Stimulated activated CD4-positive, alpha-beta T cell treated with anti-CD3 and anti-CD28 coated beads, Interleukin-12 subunit alpha, Interleukin-12 subunit beta, amount 100 ng/mL, for 24 hours (primary cell): ENCODE data around the gene KRTAP20-2.

Experiments used
- DNase-seq, 2 experiments: peaks; one replicate each; pipeline ENCODE4 v3.0.0-alpha.2; 2020; ENCODE audit warnings: low read depth in 2 of 2

Gene KRTAP20-2

GRCh38 chr21:30634906-30635305, at the start of gene KRTAP20-2:
TSS of gene KRTAP20-2 (plus strand) at chr21:30635206. CDS start at chr21:30635264, 58 bp downstream.
- no peak for DNase-seq

GRCh38 chr21:30590297-30590696, 44.7 kb upstream of the KRTAP20-2 start, which contains the start of gene KRTAP22-2:
TSS of gene KRTAP22-2 (minus strand) at chr21:30590397.
- DNase-seq = no peak

- DNase-seq = no peak
These were observed 42.9 kb upstream of the KRTAP20-2 start, which contains the start of gene KRTAP6-3 for GRCh38 chr21:30592140-30592539. TSS of gene KRTAP6-3 (plus strand) at chr21:30592440. CDS start at chr21:30592446, 6 bp downstream.

GRCh38 chr21:30598802-30599201, 36.2 kb upstream of the KRTAP20-2 start, which contains the start of gene KRTAP6-2:
TSS of gene KRTAP6-2 (minus strand) at chr21:30598902. CDS start at chr21:30598874, 28 bp downstream.
- DNase-seq = no peak

- no peak for DNase-seq
These were observed 34.2 kb upstream of the KRTAP20-2 start, which contains the start of gene KRTAP22-1 for GRCh38 chr21:30600787-30601186. TSS of gene KRTAP22-1 (plus strand) at chr21:30601087.

- DNase-seq = no peak
These were observed 29.0 kb upstream of the KRTAP20-2 start for GRCh38 chr21:30605968-30606367.

GRCh38 chr21:30612132-30612531, 22.9 kb upstream of the KRTAP20-2 start:
- DNase-seq = no peak

- DNase-seq = no peak
These were observed 21.2 kb upstream of the KRTAP20-2 start, which contains the start of gene KRTAP6-1 for GRCh38 chr21:30613836-30614235. TSS of gene KRTAP6-1 (minus strand) at chr21:30613930. CDS start at chr21:30613904, 26 bp downstream.

- DNase-seq = no peak
These were observed 19.8 kb upstream of the KRTAP20-2 start for GRCh38 chr21:30615199-30615598.

GRCh38 chr21:30616125-30616524, 18.9 kb upstream of the KRTAP20-2 start, which contains the start of gene KRTAP20-1:
TSS of gene KRTAP20-1 (plus strand) at chr21:30616425. CDS start at chr21:30616455, 30 bp downstream.
- DNase-seq = no peak

- DNase-seq = no peak
These were observed 14.9 kb upstream of the KRTAP20-2 start for GRCh38 chr21:30620080-30620479.

- DNase-seq = no peak
These were observed 14.5 kb upstream of the KRTAP20-2 start, which contains the start of gene KRTAP20-4 for GRCh38 chr21:30620522-30620921. TSS of gene KRTAP20-4 (plus strand) at chr21:30620627.

- DNase-seq = no peak
These were observed 11.6 kb upstream of the KRTAP20-2 start for GRCh38 chr21:30623362-30623761.

- no peak for DNase-seq
These were observed 9.4 kb upstream of the KRTAP20-2 start for GRCh38 chr21:30625449-30626165.

GRCh38 chr21:30628109-30628508, 6.9 kb upstream of the KRTAP20-2 start:
- DNase-seq = no peak

- no peak for DNase-seq
These were observed 5.8 kb upstream of the KRTAP20-2 start for GRCh38 chr21:30629200-30629599.

- DNase-seq = no peak
These were observed 3.7 kb downstream of the KRTAP20-2 start for GRCh38 chr21:30638686-30639085.

GRCh38 chr21:30642564-30642963, 7.6 kb downstream of the KRTAP20-2 start, which contains the start of gene KRTAP20-3:
TSS of gene KRTAP20-3 (plus strand) at chr21:30642864.
- DNase-seq = no peak

GRCh38 chr21:30646904-30647414, 12.0 kb downstream of the KRTAP20-2 start:
- DNase-seq = no peak

GRCh38 chr21:30652891-30653290, 17.9 kb downstream of the KRTAP20-2 start:
- DNase-seq = no peak

GRCh38 chr21:30668776-30669175, 33.8 kb downstream of the KRTAP20-2 start:
- DNase-seq = no peak

- no peak for DNase-seq
These were observed 38.1 kb downstream of the KRTAP20-2 start for GRCh38 chr21:30672985-30673650.
